HUES6 (cell line): ENCODE measurements around the gene ADIG.

Source experiments
- H3K27ac ChIP-seq: 2 replicates; pipeline ENCODE4 v1.7.0; 2013; ENCODE audit warnings: low read depth, mild to moderate bottlenecking, low read length, inconsistent platforms
- H3K27me3 ChIP-seq: 2 replicates; pipeline ENCODE4 v1.6.1; 2013; ENCODE audit warnings: low read length; ENCODE audit not compliant: control insufficient read depth, insufficient read depth
- H3K36me3 ChIP-seq: 2 replicates; pipeline ENCODE4 v1.6.1; 2013; ENCODE audit warnings: low read length; ENCODE audit not compliant: control insufficient read depth, insufficient read depth
- H3K4me1 ChIP-seq: 2 replicates; pipeline ENCODE4 v1.6.1; 2013; ENCODE audit warnings: low read length; ENCODE audit not compliant: control insufficient read depth, insufficient read depth
- H3K4me3 ChIP-seq: 2 replicates; pipeline ENCODE4 v1.5.1; 2013; ENCODE audit warnings: low read depth, low read length
- H3K9ac ChIP-seq: one replicate; pipeline ENCODE4 v1.6.1; 2013; ENCODE audit warnings: mild to moderate bottlenecking, low read length
- H3K9me3 ChIP-seq: 2 replicates; pipeline ENCODE4 v1.6.1; 2013; ENCODE audit warnings: low read depth, low read length; ENCODE audit not compliant: control insufficient read depth, insufficient read depth

Gene ADIG

DNA sequence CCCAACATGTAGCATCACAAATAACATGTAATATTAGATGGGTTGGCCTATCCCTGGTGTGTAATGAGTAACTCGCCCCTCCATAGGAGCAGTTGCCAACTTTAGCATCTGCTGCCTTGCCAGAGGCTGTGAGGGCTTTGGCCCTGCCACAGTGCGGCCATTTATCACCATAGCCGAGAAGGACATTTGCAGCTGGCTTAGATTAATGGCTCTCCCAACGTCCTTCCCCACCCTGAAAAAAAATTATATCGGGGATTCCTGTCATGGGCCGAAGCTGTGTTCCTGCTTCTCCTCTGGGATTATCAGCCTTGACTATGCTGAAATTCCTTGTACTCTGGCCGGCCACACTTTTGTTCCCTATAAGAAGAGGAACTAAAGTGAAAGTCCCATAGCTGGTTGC lies 7.6 kb upstream of the ADIG start:
- Histone ChIP-seq H3K27me3 (no peaks in the 10 kb centered on the region), H3K27ac (no peak overlapping the region), H3K9ac (no peak overlapping the region), H3K36me3 (peaks cover 78% of the 10 kb centered on the region), H3K4me1 (peaks cover 3% of the 10 kb centered on the region; the same call in 1 of the 2 replicates), H3K9me3 (no peaks in the 10 kb centered on the region), H3K4me3 (no peak overlapping the region)

DNA sequence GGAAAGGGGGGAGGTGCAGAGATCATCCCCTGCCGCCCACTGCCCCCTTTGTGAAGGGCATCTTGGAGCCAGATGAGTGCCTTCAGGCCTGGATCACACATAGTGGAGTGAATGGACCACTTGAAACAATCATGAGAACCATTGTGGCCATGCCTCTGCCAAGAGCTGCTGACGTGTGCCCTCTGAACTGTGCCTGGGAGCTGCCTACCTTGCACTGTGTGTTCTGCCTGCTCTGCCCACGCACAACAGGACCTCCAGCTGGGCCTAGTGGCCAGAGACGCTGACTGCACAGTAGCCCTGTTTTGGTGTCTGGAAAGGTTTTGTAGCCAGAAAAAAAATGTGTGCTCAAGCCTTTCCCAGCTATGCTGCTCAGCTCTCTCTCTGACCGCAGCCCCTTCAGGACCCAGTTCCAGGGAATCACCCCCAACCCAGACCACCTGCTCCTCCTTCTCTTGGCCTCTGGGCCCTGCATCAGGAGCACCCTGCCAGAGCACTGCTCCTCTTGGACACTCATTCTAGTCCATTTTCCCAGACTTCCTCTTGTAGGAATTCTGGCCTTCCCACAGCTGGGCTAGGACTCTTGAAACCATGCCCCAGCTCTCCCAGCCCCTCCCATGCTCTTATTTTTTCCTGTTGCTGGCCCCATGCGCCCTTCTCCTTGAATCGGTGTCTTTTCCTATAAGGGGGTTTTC lies 1.6 kb upstream of the ADIG start:
- H3K27me3 ChIP-seq: no peaks in the 10 kb centered on the region
- H3K36me3 ChIP-seq: peaks cover 30% of the 10 kb centered on the region
- H3K27ac ChIP-seq: no peak overlapping the region
- no peaks in the 10 kb centered on the region for H3K9me3 ChIP-seq
- H3K9ac ChIP-seq: no peak overlapping the region
- H3K4me3 ChIP-seq: no peak overlapping the region
- H3K4me1 ChIP-seq: peaks cover 26% of the 10 kb centered on the region; the same call in 1 of the 2 replicates

DNA sequence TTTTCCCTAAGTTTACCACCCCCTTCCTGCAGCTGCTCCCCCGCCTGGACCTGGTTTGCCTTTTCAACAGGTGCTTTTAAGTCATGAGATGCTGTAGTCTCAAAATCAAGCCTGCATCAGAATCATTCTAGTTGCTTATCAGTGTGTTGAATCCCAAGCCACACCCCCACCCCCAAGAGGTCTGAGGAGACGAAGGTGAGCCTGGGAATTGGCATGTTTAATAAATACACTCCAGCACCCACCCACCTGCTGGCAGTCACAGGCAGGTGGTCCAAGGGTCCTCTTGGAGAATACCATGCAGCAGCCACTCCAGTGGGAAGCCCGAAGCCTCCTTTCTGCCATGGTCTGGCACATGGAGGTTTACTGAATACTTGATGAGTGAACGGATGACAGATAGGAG lies 1.1 kb upstream of the ADIG start:
- Histone ChIP-seq H3K9ac (no peak overlapping the region), H3K4me3 (no peak overlapping the region), H3K4me1 (peaks cover 26% of the 10 kb centered on the region; the same call in 1 of the 2 replicates), H3K36me3 (peaks cover 24% of the 10 kb centered on the region), H3K27ac (no peak overlapping the region), H3K9me3 (no peaks in the 10 kb centered on the region), H3K27me3 (no peaks in the 10 kb centered on the region)

DNA sequence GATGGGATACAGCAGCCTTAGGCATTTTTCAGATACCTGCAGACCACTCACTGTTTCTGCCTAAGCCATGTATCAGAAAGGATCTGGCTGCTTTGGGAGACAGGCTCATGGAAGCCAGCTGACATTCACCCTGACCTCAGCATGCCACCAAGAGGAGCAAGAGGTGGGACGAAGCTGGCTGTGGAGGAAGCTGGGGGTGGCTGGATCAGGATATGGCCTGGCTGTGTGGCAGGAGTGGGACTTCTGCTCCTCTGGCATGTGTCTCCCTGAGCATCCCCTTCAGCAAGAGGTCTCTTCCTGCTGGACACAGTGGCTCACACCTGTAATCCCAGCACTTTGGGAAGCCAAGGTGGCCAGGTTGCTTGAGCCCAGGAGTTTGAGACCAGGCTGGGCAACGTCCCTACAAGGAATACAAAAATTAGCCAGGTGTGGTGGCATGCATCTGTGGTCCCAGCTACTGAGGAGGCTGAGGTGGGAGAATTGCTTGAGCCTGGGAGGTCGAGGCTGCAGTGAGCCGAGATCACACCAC lies 897 bp downstream of the ADIG start:
- peaks cover 26% of the 10 kb centered on the region; the same call in 1 of the 2 replicates for H3K4me1 ChIP-seq
- no peaks in the 10 kb centered on the region for H3K27me3 ChIP-seq
- H3K36me3 ChIP-seq: peaks cover 6% of the 10 kb centered on the region; the same call in 1 of the 2 replicates
- H3K4me3 ChIP-seq: no peak overlapping the region
- no peaks in the 10 kb centered on the region for H3K9me3 ChIP-seq
- no peak overlapping the region for H3K27ac ChIP-seq
- H3K9ac ChIP-seq: no peak overlapping the region

DNA sequence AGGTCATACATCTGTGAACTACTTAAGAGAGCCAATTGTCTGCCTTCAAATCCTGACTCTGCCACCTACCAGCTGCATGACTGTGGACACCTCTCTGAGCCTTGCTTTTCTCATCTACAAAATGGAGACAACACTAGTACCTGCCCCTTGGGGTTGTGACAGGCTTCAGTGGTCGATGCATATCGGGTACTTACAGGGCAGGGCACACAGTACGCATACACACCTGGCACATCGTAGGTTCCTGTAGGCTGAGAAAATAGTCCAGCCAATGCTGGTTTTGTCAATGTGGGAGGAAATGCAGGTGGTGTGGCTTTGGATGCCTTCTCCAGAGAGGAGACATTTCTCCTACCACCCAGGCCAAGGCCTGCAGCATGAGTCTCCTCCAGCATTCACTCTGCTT lies 2.3 kb downstream of the ADIG start:
- Histone ChIP-seq H3K27me3 (no peaks in the 10 kb centered on the region), H3K4me1 (peaks cover 24% of the 10 kb centered on the region; the same call in 1 of the 2 replicates), H3K27ac (no peak overlapping the region), H3K36me3 (no peaks in the 10 kb centered on the region), H3K4me3 (no peak overlapping the region), H3K9me3 (no peaks in the 10 kb centered on the region), H3K9ac (no peak overlapping the region)

DNA sequence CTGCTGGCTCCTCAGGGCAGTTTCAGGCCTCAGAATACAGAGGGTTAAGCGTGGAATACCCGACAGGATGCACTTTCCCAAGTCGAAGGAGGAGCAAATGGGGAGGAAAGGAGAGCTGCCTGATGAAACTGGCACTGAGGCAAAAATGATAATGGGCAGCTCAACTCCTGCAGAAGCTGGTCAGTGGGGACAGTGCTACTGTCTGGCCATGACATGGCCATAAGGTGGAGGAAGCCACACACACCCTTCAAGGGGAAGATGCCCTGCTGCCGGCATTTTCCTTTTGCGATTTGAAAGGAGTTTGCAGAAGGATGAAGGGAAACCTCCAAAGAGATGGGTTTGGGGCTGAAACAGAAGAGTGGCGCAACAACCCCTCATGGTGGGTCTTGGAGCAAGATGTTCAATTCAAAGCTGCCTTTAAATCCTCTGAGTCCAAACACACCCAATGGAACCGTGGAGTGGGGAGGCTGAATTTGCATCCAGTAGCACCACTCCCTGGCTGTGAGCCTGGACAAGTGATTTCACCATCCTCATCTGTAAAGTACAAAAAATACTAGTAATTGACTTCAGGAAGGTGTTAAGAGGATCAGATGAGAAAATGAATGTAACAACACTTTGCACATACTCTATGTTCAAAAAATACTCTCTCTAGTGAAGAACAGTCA lies 3.2 kb downstream of the ADIG start:
- Histone ChIP-seq H3K9ac (no peak overlapping the region), H3K9me3 (no peaks in the 10 kb centered on the region), H3K4me1 (peaks cover 20% of the 10 kb centered on the region; the same call in 1 of the 2 replicates), H3K27ac (no peak overlapping the region), H3K27me3 (no peaks in the 10 kb centered on the region), H3K4me3 (no peak overlapping the region), H3K36me3 (no peaks in the 10 kb centered on the region)

DNA sequence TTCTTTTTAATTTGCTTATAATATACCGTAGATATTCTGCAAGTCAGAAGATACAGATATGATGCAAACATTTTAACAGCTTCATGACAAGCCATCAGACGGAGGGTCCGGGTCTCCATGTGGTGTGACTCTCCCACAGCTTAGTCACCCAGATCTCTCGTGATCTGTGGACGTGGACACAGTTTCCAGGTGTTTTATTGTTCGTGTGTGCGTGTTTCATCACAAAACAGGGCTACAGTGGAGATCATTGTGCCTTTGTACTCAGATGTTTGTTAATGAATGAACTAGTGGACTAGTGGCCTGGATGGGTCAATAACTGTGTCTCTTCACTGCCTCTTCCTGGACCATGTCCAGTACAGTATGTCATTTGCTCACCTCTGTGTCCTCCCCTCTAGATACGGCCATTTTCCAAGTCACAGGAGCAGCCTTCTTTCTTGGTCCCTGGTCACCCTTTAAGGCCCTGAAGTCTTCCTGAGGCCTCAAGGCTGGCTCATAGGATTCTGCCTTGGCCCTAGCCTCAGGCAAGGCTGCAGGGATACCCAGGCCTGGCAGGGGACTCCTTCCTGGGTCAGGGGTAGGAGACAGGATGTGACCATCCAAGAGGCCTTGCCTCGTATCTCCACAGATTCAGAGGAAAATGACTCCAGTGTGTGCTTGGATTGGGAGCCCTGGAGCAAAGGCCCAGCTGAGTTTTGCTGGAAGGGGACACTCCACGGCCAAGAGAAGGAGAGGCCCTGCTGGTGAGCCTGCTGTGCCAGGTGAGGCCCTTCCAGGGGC lies 4.6 kb downstream of the ADIG start:
- H3K4me1 ChIP-seq: peaks cover 22% of the 10 kb centered on the region; the same call in 1 of the 2 replicates
- H3K27ac ChIP-seq: no peak overlapping the region
- H3K27me3 ChIP-seq: no peaks in the 10 kb centered on the region
- no peaks in the 10 kb centered on the region for H3K9me3 ChIP-seq
- H3K36me3 ChIP-seq: no peaks in the 10 kb centered on the region
- no peak overlapping the region for H3K4me3 ChIP-seq
- H3K9ac ChIP-seq: no peak overlapping the region

DNA sequence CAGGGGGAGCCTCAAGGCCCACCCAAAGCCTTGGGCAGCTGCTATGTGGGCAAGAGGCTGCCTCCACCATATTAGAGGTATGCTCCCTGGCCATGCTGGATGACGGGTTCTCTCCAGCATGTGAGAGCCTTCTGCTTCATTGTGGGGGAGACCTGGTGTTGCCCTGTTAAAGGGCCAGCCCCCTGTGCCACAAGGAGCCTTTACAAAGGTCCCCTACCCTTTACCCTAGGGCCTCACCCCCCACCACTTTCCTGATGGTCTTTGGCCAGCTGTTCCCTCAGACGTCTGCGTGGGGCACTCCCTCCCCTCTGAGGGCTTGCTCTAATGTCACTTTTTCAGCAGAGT lies 5.2 kb downstream of the ADIG start:
- Histone ChIP-seq H3K4me1 (peaks cover 23% of the 10 kb centered on the region; the same call in 1 of the 2 replicates), H3K9me3 (no peaks in the 10 kb centered on the region), H3K4me3 (no peak overlapping the region), H3K27ac (no peak overlapping the region), H3K36me3 (no peaks in the 10 kb centered on the region), H3K27me3 (no peaks in the 10 kb centered on the region), H3K9ac (no peak overlapping the region)

DNA sequence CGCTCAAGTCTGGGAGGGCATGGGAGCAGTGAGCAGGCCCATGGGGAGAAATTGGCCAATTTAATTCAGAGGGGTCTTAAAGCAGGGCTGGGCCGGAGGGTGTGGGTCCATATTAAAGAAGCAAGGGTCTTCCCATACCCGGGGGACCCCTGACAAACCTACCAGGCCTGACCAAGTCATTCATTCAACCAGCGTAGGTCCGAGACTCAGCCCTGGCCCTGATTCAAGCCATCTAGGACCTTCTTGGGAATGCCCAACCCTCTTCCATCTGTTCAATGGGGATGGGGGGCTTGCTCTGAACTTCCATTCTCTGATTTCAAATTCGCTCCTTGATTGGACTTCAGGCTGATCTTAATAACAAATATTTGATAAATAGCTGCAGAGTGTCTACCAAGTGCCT lies 7.3 kb downstream of the ADIG start:
- H3K4me3 ChIP-seq: no peak overlapping the region
- H3K4me1 ChIP-seq: peaks cover 29% of the 10 kb centered on the region
- no peaks in the 10 kb centered on the region for H3K9me3 ChIP-seq
- no peaks in the 10 kb centered on the region for H3K36me3 ChIP-seq
- no peak overlapping the region for H3K27ac ChIP-seq
- no peaks in the 10 kb centered on the region for H3K27me3 ChIP-seq
- H3K9ac ChIP-seq: no peak overlapping the region

DNA sequence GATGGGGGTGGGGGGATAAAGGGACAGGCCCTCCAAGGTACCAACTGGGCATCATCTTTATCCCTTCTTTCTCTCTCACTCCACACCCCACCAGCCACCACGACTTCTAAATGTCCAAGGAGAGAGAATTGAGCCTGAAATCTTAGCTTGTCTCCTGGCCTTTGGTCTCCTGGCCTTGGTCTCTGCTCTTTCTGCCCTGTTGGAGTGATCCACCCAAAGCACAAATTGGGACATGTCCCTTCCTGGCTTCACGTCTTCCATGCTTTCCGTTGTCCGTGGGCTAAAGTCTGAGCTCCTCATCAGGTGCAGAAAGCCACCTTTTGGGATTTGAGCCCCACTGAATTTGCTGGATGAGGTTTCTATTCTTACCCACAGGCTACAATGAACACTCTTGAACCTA lies 8.4 kb downstream of the ADIG start:
- H3K4me1 ChIP-seq: peaks cover 24% of the 10 kb centered on the region
- H3K9ac ChIP-seq: no peak overlapping the region
- H3K9me3 ChIP-seq: no peaks in the 10 kb centered on the region
- no peaks in the 10 kb centered on the region for H3K36me3 ChIP-seq
- no peak overlapping the region for H3K27ac ChIP-seq
- H3K4me3 ChIP-seq: no peak overlapping the region
- H3K27me3 ChIP-seq: no peaks in the 10 kb centered on the region
